Right atrium auricular region (tissue), 2 donors: ENCODE measurements around the gene TMPRSS6. TPM values are rescaled to one million over a fixed set of nuclear protein-coding genes. Genes with fewer than 3 reads are reported as not detected.

Experiments
- DNase-seq: peaks from one replicate; pipeline ENCODE4 v3.0.0-alpha.2; 2019; ENCODE audit warnings: low spot score
- H3K27ac ChIP-seq, 2 donors: fragments of 200-600 bp; sonication (generic); 1 replicate in 1 of 2; 2 replicates in 1 of 2; pipeline ENCODE4 v1.5.1; 2016 to 2019
- H3K27me3 ChIP-seq, 2 donors: fragments of 200-600 bp; sonication (generic); one replicate each; pipeline versions ENCODE4 v1.5.1 to v1.6.0; 2017 to 2019
- H3K36me3 ChIP-seq: fragments of 200-600 bp; sonication (generic); one replicate; pipeline ENCODE4 v1.5.1; 2016
- H3K4me1 ChIP-seq, 2 donors: fragments of 200-600 bp; sonication (generic); one replicate each; pipeline versions ENCODE4 v1.5.1 to v1.6.0; 2017 to 2019
- H3K4me3 ChIP-seq, 2 donors: fragments of 200-600 bp; sonication (generic); 1 replicate in 1 of 2; 2 replicates in 1 of 2; pipeline ENCODE4 v1.5.1; 2017 to 2019; ENCODE audit warnings: mild to moderate bottlenecking in 1 of 2, moderate library complexity in 1 of 2
- H3K9me3 ChIP-seq, 2 donors: fragments of 200-600 bp; sonication (generic); one replicate each; pipeline ENCODE4 v1.5.1; 2019
- total RNA-seq, 2 donors: library from RNA; depleted of rRNA; stranded (reverse); fragments of >200 nt; gene quantifications; one replicate each; pipeline ENCODE4 v1.1.0, GENCODE V29; 2016
- TF ChIP-seq, protein P1 (sequence below), 2 donors: fragments of 200-600 bp; sonication (generic); IDR thresholded peaks; one replicate each; pipeline ENCODE4 v1.5.1; 2019; ENCODE audit warnings: antibody characterized with exemption in 2 of 2

TMPRSS6 gene
- total RNA-seq, 2 donors from 2014 or later, result not detected

DNA sequence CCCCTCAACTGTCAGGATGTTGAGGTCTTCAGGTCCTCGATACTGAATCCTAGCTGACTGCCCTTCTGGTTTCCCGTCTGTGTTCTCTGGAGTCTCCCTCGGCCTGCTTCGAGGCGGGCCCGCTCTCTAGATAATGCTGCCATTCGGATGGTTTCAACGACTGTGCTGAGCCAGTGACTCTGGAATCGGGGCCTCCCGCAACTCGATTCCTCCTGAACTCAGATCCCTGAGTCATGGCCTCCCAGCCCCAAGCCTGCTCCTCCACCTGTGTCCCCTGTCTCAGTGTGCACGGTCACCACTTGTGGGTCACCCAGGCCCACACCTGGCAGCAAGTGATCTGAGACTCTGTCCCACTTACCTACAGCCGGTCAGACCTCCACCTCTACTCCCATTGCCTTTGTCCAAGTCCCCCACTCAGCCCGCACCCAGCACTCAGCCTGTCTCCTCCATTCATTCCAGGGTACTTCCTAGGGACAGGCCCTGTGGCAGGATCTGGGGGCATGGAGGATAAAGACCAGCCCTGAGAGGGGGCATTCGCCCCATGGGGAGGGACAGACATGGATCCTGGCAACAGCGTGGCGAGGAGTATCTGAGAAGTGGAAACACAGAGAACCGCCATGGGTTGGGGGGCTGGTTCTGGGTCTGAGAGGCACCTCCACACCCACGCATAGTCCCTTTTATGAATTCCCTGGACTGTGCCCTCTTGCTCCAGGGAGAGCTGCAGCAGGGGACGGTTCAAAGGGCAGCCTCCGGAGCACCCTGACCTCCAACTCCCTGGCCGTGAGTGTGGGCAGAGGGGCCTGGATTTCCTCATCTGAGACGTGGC lies 75.7 kb downstream of the TMPRSS6 start:
- peaks cover 13% of the 10 kb centered on the region for H3K36me3 ChIP-seq
- no peaks in the 10 kb centered on the region for H3K4me1 ChIP-seq
- no peak for DNase-seq
- TF ChIP-seq, protein P1, sequence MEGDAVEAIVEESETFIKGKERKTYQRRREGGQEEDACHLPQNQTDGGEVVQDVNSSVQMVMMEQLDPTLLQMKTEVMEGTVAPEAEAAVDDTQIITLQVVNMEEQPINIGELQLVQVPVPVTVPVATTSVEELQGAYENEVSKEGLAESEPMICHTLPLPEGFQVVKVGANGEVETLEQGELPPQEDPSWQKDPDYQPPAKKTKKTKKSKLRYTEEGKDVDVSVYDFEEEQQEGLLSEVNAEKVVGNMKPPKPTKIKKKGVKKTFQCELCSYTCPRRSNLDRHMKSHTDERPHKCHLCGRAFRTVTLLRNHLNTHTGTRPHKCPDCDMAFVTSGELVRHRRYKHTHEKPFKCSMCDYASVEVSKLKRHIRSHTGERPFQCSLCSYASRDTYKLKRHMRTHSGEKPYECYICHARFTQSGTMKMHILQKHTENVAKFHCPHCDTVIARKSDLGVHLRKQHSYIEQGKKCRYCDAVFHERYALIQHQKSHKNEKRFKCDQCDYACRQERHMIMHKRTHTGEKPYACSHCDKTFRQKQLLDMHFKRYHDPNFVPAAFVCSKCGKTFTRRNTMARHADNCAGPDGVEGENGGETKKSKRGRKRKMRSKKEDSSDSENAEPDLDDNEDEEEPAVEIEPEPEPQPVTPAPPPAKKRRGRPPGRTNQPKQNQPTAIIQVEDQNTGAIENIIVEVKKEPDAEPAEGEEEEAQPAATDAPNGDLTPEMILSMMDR (IDR thresholded peaks at IDR 0.05), result no peak
- H3K27me3 ChIP-seq, result no peaks in the 10 kb centered on the region
- H3K4me3 ChIP-seq, result no peak overlapping the region
- no peaks in the 10 kb centered on the region for H3K9me3 ChIP-seq
- H3K27ac ChIP-seq, result no peak overlapping the region

DNA sequence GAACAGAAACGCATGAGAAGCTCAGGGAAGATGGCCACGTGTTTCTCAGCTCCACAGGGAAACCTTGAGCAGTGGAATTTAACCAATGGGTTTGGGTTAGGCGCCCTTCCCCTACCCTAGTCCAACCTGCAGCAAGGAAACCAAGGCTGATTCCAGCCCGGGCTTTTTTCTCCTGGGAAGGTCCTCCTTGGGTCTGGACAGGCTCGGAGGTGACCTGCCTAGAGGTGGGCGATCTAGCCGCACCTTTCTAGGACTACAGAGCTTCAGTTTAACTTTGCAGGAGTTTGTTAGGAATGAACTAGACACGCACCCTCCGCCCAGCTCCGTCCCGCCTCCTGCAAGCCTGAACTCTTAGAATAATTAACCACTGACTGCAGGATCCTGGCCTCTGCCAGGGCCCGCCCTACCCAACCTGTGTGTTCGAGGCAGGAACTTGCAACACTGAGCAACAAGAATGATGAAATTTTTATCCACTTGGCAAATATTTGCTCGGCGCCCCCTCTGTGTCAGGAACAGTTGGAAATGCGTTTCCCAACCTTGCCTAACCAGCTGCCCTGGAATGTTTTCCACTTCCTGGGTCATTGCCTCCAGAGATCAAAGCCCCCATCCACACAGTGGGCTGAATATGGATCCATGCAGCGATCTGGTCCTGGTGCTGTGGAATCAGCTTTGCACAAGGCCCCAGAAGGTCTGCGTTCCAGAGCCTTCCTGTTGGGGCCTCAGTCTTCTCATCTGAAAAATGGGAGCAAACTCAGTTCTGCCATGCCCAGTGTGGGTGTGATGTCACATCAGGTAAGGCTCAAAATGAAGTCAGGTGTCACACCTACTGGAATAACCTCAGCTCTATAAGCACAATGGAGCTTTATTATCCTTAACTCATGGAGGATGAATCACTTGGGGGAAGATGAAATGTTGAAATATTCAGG lies 76.7 kb downstream of the TMPRSS6 start:
- no peaks in the 10 kb centered on the region for H3K9me3 ChIP-seq
- H3K27ac ChIP-seq, result no peak overlapping the region
- DNase-seq, result peak; percentile 68
- TF ChIP-seq, protein P1 (IDR thresholded peaks at IDR 0.05), result no peak
- H3K4me1 ChIP-seq, result no peaks in the 10 kb centered on the region
- no peak overlapping the region for H3K4me3 ChIP-seq
- peaks cover 18% of the 10 kb centered on the region for H3K36me3 ChIP-seq
- no peaks in the 10 kb centered on the region for H3K27me3 ChIP-seq

DNA sequence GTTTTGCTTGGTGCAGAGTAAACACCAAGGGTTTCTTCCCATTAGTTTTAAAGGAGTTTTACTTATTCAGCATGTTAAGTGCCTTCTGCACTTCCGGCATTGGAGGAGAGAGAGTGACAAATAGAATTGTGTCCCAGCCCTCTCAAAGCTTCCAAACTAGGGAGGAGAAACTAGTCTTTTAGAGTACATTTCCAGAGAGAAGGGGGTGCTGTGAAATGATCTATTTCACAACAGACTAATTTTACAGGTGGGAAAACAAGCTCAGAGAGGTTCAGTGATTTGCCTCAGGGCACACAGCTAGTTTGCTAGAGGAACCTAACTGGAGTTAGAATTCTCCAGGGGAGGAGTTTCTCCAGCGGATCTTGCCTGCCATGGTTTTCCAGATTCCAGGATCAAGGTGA lies 77.4 kb downstream of the TMPRSS6 start:
- H3K4me1 ChIP-seq, result peaks cover 0 to under 1% of the 10 kb centered on the region in 2 donors
- no peaks in the 10 kb centered on the region for H3K9me3 ChIP-seq
- TF ChIP-seq, protein P1 (IDR thresholded peaks at IDR 0.05), result no peak
- H3K4me3 ChIP-seq, result no peak overlapping the region
- no peak for DNase-seq
- no peaks in the 10 kb centered on the region for H3K27me3 ChIP-seq
- H3K36me3 ChIP-seq, result peaks cover 24% of the 10 kb centered on the region
- H3K27ac ChIP-seq, result no peak overlapping the region

DNA sequence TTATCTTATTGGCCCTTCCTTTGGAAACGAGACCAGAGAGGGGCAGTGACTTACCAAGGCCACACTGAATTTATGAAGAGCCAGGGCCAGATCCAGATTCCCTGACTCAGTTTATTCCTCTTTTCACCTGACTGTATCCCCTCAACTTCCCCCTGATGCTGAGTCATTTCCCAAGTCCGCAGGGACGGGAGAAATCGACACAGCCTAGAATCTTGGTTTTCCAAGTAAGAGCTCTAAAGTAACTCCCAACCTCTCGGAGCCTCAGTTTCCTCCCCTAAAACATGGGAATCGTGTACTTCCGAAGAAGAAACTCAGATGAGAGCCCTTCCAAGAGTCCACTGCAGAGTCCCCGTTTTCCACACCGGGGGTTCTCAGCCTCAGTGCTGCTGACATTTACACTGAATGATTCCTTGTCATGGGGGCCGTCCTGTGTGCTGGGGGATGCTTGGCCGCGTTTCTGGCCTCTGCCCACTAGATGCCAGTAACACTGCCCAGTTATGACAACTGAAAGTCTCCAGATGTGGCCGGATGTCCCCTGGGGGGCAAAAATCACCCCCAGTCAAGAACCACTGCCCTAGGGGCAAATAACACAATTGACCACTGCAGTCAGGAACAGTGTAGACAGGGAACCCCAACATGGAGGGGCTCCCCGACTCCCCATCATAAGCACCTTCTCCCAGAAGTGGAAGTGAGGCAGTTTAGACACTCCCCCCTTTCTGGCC lies 78.8 kb downstream of the TMPRSS6 start:
- Histone ChIP-seq H3K36me3 (peaks cover 27% of the 10 kb centered on the region), H3K9me3 (no peaks in the 10 kb centered on the region), H3K4me3 (no peak overlapping the region), H3K27ac (no peak overlapping the region), H3K4me1 (peaks cover 0 to 12% of the 10 kb centered on the region in 2 donors), H3K27me3 (no peaks in the 10 kb centered on the region)
- no peak for DNase-seq
- TF ChIP-seq, protein P1 (IDR thresholded peaks at IDR 0.05), result no peak
